Measurements from ENCODE around the gene RNF14.

DNA sequence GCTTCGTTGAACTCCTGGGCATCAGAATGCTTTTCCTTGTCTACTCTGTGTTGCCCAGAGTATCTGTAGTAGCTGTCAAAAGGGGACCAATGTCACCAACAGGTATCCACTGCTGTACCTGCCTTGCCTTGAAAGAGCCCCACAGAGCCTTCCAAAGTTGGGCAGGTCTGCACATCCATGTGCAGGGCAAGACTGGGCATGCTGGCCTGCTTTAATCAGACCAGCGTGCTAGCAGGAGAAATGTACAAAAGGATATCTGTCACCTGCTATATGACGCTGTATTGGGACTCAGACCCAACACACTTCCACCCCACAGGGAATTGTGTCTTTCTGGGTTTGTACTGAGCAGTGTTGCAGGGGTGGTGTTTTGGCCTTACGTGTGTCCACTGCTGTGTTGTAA, 33.4 kb upstream of the RNF14 start:
- TF ChIP-seq EGR1 (IDR thresholded peaks at IDR 0.05) = no peak
- TF ChIP-seq EP300 (IDR thresholded peaks at IDR 0.05; ENCODE audit: borderline replicate concordance) = no peak
- TF ChIP-seq, protein P1, sequence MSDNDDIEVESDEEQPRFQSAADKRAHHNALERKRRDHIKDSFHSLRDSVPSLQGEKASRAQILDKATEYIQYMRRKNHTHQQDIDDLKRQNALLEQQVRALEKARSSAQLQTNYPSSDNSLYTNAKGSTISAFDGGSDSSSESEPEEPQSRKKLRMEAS (IDR thresholded peaks at IDR 0.05) = no peak
- TF ChIP-seq, protein P2, sequence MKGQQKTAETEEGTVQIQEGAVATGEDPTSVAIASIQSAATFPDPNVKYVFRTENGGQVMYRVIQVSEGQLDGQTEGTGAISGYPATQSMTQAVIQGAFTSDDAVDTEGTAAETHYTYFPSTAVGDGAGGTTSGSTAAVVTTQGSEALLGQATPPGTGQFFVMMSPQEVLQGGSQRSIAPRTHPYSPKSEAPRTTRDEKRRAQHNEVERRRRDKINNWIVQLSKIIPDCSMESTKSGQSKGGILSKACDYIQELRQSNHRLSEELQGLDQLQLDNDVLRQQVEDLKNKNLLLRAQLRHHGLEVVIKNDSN (IDR thresholded peaks at IDR 0.05) = no peak
- TF ChIP-seq NFIC (IDR thresholded peaks at IDR 0.05) = no peak
- TF ChIP-seq CEBPB (IDR thresholded peaks at IDR 0.05) = no peak
- no peak for TF ChIP-seq TEAD4 (IDR thresholded peaks at IDR 0.05)
- TF ChIP-seq TAF1 (IDR thresholded peaks at IDR 0.05; ENCODE audit: low read depth) = no peak
- no peak for TF ChIP-seq ZBTB7A (IDR thresholded peaks at IDR 0.05; ENCODE audit: low read depth)
